ENCODE results near the gene FBXO11. TPM values are rescaled to one million over a fixed set of nuclear protein-coding genes. Genes with fewer than 3 reads are reported as not detected.

FBXO11 gene
- total RNA-seq, 1 donor from 2014 or later = 89.1 TPM

GRCh38 chr2:47796090-47796697 lies 110.1 kb downstream of the FBXO11 start:
- ChIA-PET CTCF (interaction anchor here (1.0 kb wide), 1 partner anchor 462 kb away, joined by 3 read pairs; no protein-coding TSS in a partner anchor), POLR2A (interaction anchor here (0.9 to 1.0 kb wide), 2 partner anchors 12 to 19 kb away, joined by 4 to 9 read pairs; no protein-coding TSS in a partner anchor)
- peaks cover 71% of the 10 kb centered on the region for H3K36me3 Mint-ChIP-seq (ENCODE audit: low read depth)

GRCh38 chr2:47785986-47786385 lies 120.3 kb downstream of the FBXO11 start:
- POLR2A ChIA-PET = interaction anchor here (0.5 to 0.7 kb wide), 4 partner anchors 12 to 823 kb away, joined by 3 to 5 read pairs (median 4); no protein-coding TSS in a partner anchor
- intact Hi-C loops (cut with micrococcal nuclease) = no loop called here

More at GRCh38 chr2:47796090-47796697, 110.1 kb downstream of the FBXO11 start:
- intact Hi-C loops (cut with micrococcal nuclease) = no loop called here
- no peak for DNase-seq
- TF ChIP-seq, protein P1, sequence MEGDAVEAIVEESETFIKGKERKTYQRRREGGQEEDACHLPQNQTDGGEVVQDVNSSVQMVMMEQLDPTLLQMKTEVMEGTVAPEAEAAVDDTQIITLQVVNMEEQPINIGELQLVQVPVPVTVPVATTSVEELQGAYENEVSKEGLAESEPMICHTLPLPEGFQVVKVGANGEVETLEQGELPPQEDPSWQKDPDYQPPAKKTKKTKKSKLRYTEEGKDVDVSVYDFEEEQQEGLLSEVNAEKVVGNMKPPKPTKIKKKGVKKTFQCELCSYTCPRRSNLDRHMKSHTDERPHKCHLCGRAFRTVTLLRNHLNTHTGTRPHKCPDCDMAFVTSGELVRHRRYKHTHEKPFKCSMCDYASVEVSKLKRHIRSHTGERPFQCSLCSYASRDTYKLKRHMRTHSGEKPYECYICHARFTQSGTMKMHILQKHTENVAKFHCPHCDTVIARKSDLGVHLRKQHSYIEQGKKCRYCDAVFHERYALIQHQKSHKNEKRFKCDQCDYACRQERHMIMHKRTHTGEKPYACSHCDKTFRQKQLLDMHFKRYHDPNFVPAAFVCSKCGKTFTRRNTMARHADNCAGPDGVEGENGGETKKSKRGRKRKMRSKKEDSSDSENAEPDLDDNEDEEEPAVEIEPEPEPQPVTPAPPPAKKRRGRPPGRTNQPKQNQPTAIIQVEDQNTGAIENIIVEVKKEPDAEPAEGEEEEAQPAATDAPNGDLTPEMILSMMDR (IDR thresholded peaks at IDR 0.05) = no peak
- H3K9me3 Mint-ChIP-seq = no peaks in the 10 kb centered on the region
- ATAC-seq (ENCODE audit: low read depth) = no peak
- H3K27ac Mint-ChIP-seq = no peak overlapping the region
- no peaks in the 10 kb centered on the region for H3K27me3 Mint-ChIP-seq
- H3K4me1 Mint-ChIP-seq = no peaks in the 10 kb centered on the region
- no peak overlapping the region for H3K4me3 Mint-ChIP-seq

DNA sequence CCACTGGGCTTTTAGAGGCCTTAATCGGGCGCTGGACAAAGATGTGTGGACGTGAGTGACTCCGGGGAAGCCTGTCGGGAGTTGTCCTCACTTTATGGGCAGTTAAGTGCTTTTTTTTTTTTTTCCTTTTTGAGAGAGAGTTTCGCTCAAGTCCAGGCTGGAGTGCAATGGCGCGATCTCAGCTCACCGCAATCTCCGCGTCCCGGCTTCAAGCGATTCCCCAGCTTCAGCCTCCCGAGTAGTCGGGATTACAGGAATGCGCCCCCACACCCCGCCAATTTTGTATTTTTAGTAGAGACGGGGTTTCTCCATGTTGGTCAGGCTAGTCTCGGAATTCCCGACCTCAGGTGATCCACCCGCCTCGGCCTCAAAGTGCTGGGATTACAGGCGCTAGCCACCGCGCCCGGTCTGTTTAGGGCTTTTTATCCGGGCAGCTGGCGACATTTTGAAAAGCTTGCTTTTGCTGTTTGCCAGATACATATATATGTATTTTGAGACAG lies 121.9 kb downstream of the FBXO11 start:
- ChIA-PET CTCF (interaction anchor here (1.0 kb wide), 1 partner anchor 322 kb away, joined by 3 read pairs; no protein-coding TSS in a partner anchor), POLR2A (interaction anchor here (0.6 to 1.9 kb wide), 4 partner anchors 12 to 382 kb away, joined by 3 to 9 read pairs (median 8); partner anchors contain the start of genes FBXO11 and MSH2)
- TF ChIP-seq, protein P1 (IDR thresholded peaks at IDR 0.05) = no peak
- Mint-ChIP-seq H3K27me3 (no peaks in the 10 kb centered on the region), H3K27ac (peak overlapping the region; percentile 83), H3K4me1 (peaks cover 22% of the 10 kb centered on the region), H3K36me3 (ENCODE audit: low read depth) (peaks cover 6% of the 10 kb centered on the region), H3K4me3 (peak overlapping the region; percentile 92), H3K9me3 (no peaks in the 10 kb centered on the region)
- ATAC-seq (ENCODE audit: low read depth) (no peak), DNase-seq (no peak)
- intact Hi-C loops (cut with micrococcal nuclease) = loop anchor here (5.0 kb wide), 5 partner anchors 33 to 867 kb away; partner anchors contain the start of gene MCFD2

More at GRCh38 chr2:47785986-47786385, 120.3 kb downstream of the FBXO11 start:
- CTCF ChIA-PET = no interaction called here
- Mint-ChIP-seq H3K27me3 (no peaks in the 10 kb centered on the region), H3K9me3 (no peaks in the 10 kb centered on the region), H3K27ac (no peak overlapping the region), H3K4me1 (peaks cover 22% of the 10 kb centered on the region), H3K4me3 (no peak overlapping the region), H3K36me3 (ENCODE audit: low read depth) (peaks cover 12% of the 10 kb centered on the region)
- ATAC-seq (ENCODE audit: low read depth) = no peak
- no peak for DNase-seq
- TF ChIP-seq, protein P1 (IDR thresholded peaks at IDR 0.05) = no peak

GRCh38 chr2:47783486-47784351 lies 122.6 kb downstream of the FBXO11 start:
- Mint-ChIP-seq H3K27me3 (no peaks in the 10 kb centered on the region), H3K4me3 (peak overlapping the region; percentile 92), H3K27ac (peak overlapping the region; percentile 83), H3K4me1 (peaks cover 22% of the 10 kb centered on the region), H3K9me3 (no peaks in the 10 kb centered on the region), H3K36me3 (ENCODE audit: low read depth) (peaks cover 6% of the 10 kb centered on the region)
- CTCF ChIA-PET = interaction anchor here (0.7 to 1.6 kb wide), 3 partner anchors 263 to 449 kb away, joined by 3 to 5 read pairs (median 3); no protein-coding TSS in a partner anchor
- DNase-seq = peak; percentile 73
- peak; percentile 32 for ATAC-seq (ENCODE audit: low read depth)
- TF ChIP-seq, protein P1 (IDR thresholded peaks at IDR 0.05) = no peak
- intact Hi-C loops (cut with micrococcal nuclease) = loop anchor here (1.0 to 5.0 kb wide), 8 partner anchors 15 to 866 kb away; partner anchors contain the start of genes FBXO11 and MCFD2
- POLR2A ChIA-PET = interaction anchor here (0.6 to 1.9 kb wide), 14 partner anchors 10 to 801 kb away, joined by 3 to 11 read pairs (median 6); partner anchors contain the start of genes FBXO11 and MSH2

All from activated B cell treated with CpG ODN at 0.5 μM for 24 hours (primary cell).